HUES48 (cell line): ENCODE data around the gene ACD.

Experiments used
- H3K27ac ChIP-seq: one replicate; pipeline ENCODE4 v1.7.0; 2013; ENCODE audit warnings: low read depth, low read length, inconsistent platforms
- H3K27me3 ChIP-seq: 2 replicates; pipeline ENCODE4 v1.6.1; 2013; ENCODE audit warnings: mild to moderate bottlenecking, low read length; ENCODE audit not compliant: control insufficient read depth, insufficient read depth
- H3K36me3 ChIP-seq: 2 replicates; pipeline ENCODE4 v1.6.1; 2013; ENCODE audit warnings: low read length; ENCODE audit not compliant: control insufficient read depth, insufficient read depth
- H3K4me1 ChIP-seq: 2 replicates; pipeline ENCODE4 v1.6.1; 2013; ENCODE audit warnings: mild to moderate bottlenecking, low read length; ENCODE audit not compliant: control insufficient read depth, insufficient read depth
- H3K4me3 ChIP-seq: 2 replicates; pipeline ENCODE4 v1.5.1; 2013; ENCODE audit warnings: mild to moderate bottlenecking, low read depth, low read length
- H3K9ac ChIP-seq: 2 replicates; pipeline ENCODE4 v1.6.1; 2013; ENCODE audit warnings: mild to moderate bottlenecking, low read depth, low read length, moderate library complexity
- H3K9me3 ChIP-seq: 2 replicates; pipeline ENCODE4 v1.6.1; 2013; ENCODE audit warnings: low read length; ENCODE audit not compliant: control insufficient read depth, insufficient read depth

Gene ACD

DNA sequence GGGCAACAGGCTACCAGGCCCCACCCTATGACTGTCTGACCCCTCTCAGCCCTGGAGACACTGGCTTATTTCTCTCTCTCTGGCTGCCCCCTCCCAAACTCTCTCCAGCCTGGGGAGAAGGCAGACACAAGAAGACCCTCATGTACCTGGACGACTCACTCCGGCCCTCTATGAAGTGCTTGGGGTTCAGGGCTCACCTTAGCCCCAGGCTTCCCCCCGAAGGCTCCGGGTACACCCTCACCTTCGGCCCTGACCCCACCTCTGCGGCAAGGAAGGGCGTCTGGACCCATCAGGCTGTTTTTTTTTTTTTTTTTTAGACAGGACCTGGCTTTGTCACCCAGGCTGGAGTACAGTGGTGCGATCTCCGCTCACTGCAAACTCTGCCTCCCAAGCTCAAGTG is 16.0 kb downstream of the ACD start:
- peaks cover 8% of the 10 kb centered on the region for H3K36me3 ChIP-seq
- H3K27ac ChIP-seq, result no peak overlapping the region
- H3K4me3 ChIP-seq, result no peak overlapping the region
- H3K4me1 ChIP-seq, result peaks cover 3% of the 10 kb centered on the region; the same call in 1 of the 2 replicates
- no peaks in the 10 kb centered on the region for H3K9me3 ChIP-seq
- no peak overlapping the region for H3K9ac ChIP-seq
- H3K27me3 ChIP-seq, result no peaks in the 10 kb centered on the region; the same call in 1 of the 2 replicates

GRCh38 chr16:67641779-67642708 is 18.0 kb downstream of the ACD start:
- no peaks in the 10 kb centered on the region; the same call in 1 of the 2 replicates for H3K27me3 ChIP-seq
- H3K9me3 ChIP-seq, result no peaks in the 10 kb centered on the region
- H3K4me3 ChIP-seq, result no peak overlapping the region
- peaks cover 3% of the 10 kb centered on the region; the same call in 1 of the 2 replicates for H3K4me1 ChIP-seq
- H3K27ac ChIP-seq, result no peak overlapping the region
- H3K9ac ChIP-seq, result no peak overlapping the region
- H3K36me3 ChIP-seq, result peaks cover 26% of the 10 kb centered on the region

DNA sequence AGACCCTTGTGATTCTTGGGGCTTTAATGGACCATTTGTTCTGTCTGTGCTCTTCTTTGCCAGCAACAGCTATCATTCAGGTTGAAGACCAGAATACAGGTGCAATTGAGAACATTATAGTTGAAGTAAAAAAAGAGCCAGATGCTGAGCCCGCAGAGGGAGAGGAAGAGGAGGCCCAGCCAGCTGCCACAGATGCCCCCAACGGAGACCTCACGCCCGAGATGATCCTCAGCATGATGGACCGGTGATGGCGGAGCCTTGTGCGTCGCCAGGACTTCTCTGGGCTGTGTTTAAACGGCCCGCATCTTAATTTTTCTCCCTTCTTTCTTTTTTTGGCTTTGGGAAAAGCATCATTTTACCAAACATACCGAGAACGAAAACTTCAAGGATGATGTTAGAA is 22.4 kb downstream of the ACD start:
- Histone ChIP-seq H3K36me3 (peaks cover 54% of the 10 kb centered on the region), H3K27ac (no peak overlapping the region), H3K27me3 (no peaks in the 10 kb centered on the region), H3K9me3 (no peaks in the 10 kb centered on the region), H3K9ac (no peak overlapping the region), H3K4me3 (no peak overlapping the region), H3K4me1 (no peaks in the 10 kb centered on the region)

- Histone ChIP-seq H3K27ac (no peak overlapping the region), H3K36me3 (peaks cover 63% of the 10 kb centered on the region), H3K9ac (no peak overlapping the region), H3K27me3 (no peaks in the 10 kb centered on the region), H3K4me1 (no peaks in the 10 kb centered on the region), H3K9me3 (no peaks in the 10 kb centered on the region), H3K4me3 (no peak overlapping the region)
These were observed 23.3 kb downstream of the ACD start for GRCh38 chr16:67636713-67637112.

DNA sequence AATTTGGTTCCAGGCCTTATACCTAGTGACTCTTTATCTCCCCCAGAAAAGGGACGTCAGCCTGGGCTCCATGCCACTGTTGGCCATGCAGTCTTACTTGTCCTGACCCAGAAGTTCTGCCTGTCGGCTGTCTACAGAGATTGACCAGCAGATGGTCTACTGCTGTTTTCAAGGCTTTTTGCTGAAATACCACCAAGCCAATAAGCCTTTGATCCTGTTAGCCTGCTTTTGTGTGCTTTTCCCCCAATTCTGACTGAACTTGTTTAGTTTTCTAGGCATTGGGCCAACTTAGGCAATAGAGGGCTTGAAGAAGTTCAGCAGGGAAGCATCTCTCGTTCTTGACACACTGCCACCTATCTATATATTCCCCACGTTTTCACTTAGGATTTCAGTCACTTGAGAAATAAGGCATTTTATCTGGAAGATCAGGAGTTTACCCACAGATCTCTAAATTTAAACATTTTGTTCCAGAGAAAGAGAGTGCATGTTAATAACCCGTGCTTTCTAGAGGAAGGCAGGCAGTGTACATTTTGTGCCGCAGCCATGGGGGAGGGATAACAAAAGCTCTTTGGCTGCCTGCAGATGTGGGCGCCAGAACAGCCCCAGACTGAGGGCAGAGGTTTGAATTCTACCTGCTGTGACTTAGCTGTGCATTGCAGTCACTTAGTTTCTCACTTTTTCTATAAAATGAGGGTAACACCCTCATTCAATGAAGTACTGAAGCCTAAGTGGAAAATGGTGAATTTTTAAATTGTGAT is 27.5 kb downstream of the ACD start:
- H3K4me1 ChIP-seq, result no peaks in the 10 kb centered on the region
- no peaks in the 10 kb centered on the region for H3K27me3 ChIP-seq
- no peak overlapping the region for H3K4me3 ChIP-seq
- peaks cover 76% of the 10 kb centered on the region for H3K36me3 ChIP-seq
- no peak overlapping the region for H3K27ac ChIP-seq
- no peaks in the 10 kb centered on the region for H3K9me3 ChIP-seq
- no peak overlapping the region for H3K9ac ChIP-seq

- H3K36me3 ChIP-seq, result peaks cover 81% of the 10 kb centered on the region
- H3K27ac ChIP-seq, result no peak overlapping the region
- H3K27me3 ChIP-seq, result no peaks in the 10 kb centered on the region
- no peak overlapping the region for H3K9ac ChIP-seq
- no peaks in the 10 kb centered on the region for H3K9me3 ChIP-seq
- H3K4me1 ChIP-seq, result no peaks in the 10 kb centered on the region
- H3K4me3 ChIP-seq, result no peak overlapping the region
These were observed 31.8 kb downstream of the ACD start for GRCh38 chr16:67628216-67628615.

GRCh38 chr16:67613808-67614207 is 46.3 kb downstream of the ACD start:
- H3K9me3 ChIP-seq, result no peaks in the 10 kb centered on the region
- no peak overlapping the region for H3K9ac ChIP-seq
- no peak overlapping the region for H3K4me3 ChIP-seq
- H3K27me3 ChIP-seq, result no peaks in the 10 kb centered on the region
- H3K36me3 ChIP-seq, result peaks cover 68% of the 10 kb centered on the region
- no peaks in the 10 kb centered on the region for H3K4me1 ChIP-seq
- no peak overlapping the region for H3K27ac ChIP-seq

GRCh38 chr16:67608364-67608763 is 51.7 kb downstream of the ACD start:
- Histone ChIP-seq H3K9ac (no peak overlapping the region), H3K4me3 (no peak overlapping the region), H3K27ac (no peak overlapping the region), H3K4me1 (no peaks in the 10 kb centered on the region), H3K36me3 (peaks cover 28% of the 10 kb centered on the region), H3K27me3 (no peaks in the 10 kb centered on the region), H3K9me3 (no peaks in the 10 kb centered on the region)
